GM19455 (cell line): ENCODE measurements around the gene TRPM2.

Experiments
- ATAC-seq: cut with Tn5 transposase; IDR thresholded peaks from one replicate; pipeline ENCODE4 v1.9.1; 2021; ENCODE audit not compliant: unreplicated experiment

The TRPM2 gene

GRCh38 chr21:44353191-44353970 is at the start of gene TRPM2:
TSS of gene TRPM2 (plus strand) at chr21:44353621. CDS start at chr21:44353701, 80 bp downstream.
- no peak for ATAC-seq

- ATAC-seq = no peak
Measured at GRCh38 chr21:44304011-44304616, 49.3 kb upstream of the TRPM2 start.

- no peak for ATAC-seq
Measured at GRCh38 chr21:44304877-44305293, 48.5 kb upstream of the TRPM2 start.

GRCh38 chr21:44305691-44306090 is 47.7 kb upstream of the TRPM2 start:
- ATAC-seq = no peak

GRCh38 chr21:44306936-44307704 is 46.3 kb upstream of the TRPM2 start:
- ATAC-seq = no peak

- no peak for ATAC-seq
Measured at GRCh38 chr21:44310628-44311507, 42.6 kb upstream of the TRPM2 start.

GRCh38 chr21:44312089-44312488 is 41.3 kb upstream of the TRPM2 start:
- no peak for ATAC-seq

- no peak for ATAC-seq
Measured at GRCh38 chr21:44312716-44313115, 40.7 kb upstream of the TRPM2 start.

GRCh38 chr21:44313451-44313850 is 40.0 kb upstream of the TRPM2 start:
- ATAC-seq = no peak

- ATAC-seq = no peak
Measured at GRCh38 chr21:44314128-44314527, 39.3 kb upstream of the TRPM2 start.

GRCh38 chr21:44314561-44314960 is 38.9 kb upstream of the TRPM2 start:
- ATAC-seq = no peak

- no peak for ATAC-seq
Measured at GRCh38 chr21:44315691-44316203, 37.7 kb upstream of the TRPM2 start.

- ATAC-seq = no peak
Measured at GRCh38 chr21:44316277-44316900, 37.0 kb upstream of the TRPM2 start.

GRCh38 chr21:44317241-44317782 is 36.1 kb upstream of the TRPM2 start:
- ATAC-seq = no peak

GRCh38 chr21:44317871-44318270 is 35.5 kb upstream of the TRPM2 start:
- no peak for ATAC-seq

GRCh38 chr21:44318489-44319285 is 34.7 kb upstream of the TRPM2 start:
- no peak for ATAC-seq

GRCh38 chr21:44319407-44320065 is 33.9 kb upstream of the TRPM2 start:
- ATAC-seq = no peak

GRCh38 chr21:44320847-44321246 is 32.6 kb upstream of the TRPM2 start:
- no peak for ATAC-seq
